Ovary (tissue), 9 donors: ENCODE data around the gene MYMK. TPM values are rescaled to one million over a fixed set of nuclear protein-coding genes. Genes with fewer than 3 reads are reported as not detected.

ENCODE experiments used
- DNase-seq, 5 donors: peaks; one replicate each; pipeline ENCODE4 v3.0.0-alpha.2; 2019 to 2020
- H3K27ac ChIP-seq, 2 donors: fragments of 200-600 bp; one replicate each; pipeline versions ENCODE4 v1.5.1 to v1.8.0; 2019 to 2022
- H3K27me3 ChIP-seq: fragments of 200-600 bp; one replicate; pipeline ENCODE4 v1.8.0; 2022
- H3K36me3 ChIP-seq: fragments of 200-600 bp; sonication (generic); one replicate; pipeline ENCODE4 v1.5.1; 2019
- H3K4me1 ChIP-seq: one replicate; pipeline ENCODE4 v1.8.1; 2013; ENCODE audit warnings: mild to moderate bottlenecking, moderate library complexity; ENCODE audit not compliant: insufficient read depth
- H3K4me3 ChIP-seq: fragments of 200-600 bp; sonication (generic); one replicate; pipeline ENCODE4 v1.5.1; 2017
- H3K9me3 ChIP-seq, 2 donors: fragments of 200-600 bp in 1 of 2; sonication (generic) in 1 of 2; one replicate each; pipeline versions ENCODE4 v1.5.1 to v1.8.1; 2013 to 2019; ENCODE audit warnings: mild to moderate bottlenecking in 1 of 2, moderate library complexity in 1 of 2
- CTCF ChIP-seq, 3 donors: fragments of 450-650 bp in 2 of 3; fragments of 200-600 bp in 1 of 3; IDR thresholded peaks; one replicate each; pipeline versions ENCODE4 v1.5.1 to v1.8.0; 2016 to 2022; ENCODE audit warnings: antibody characterized with exemption in 3 of 3, mild to moderate bottlenecking in 1 of 3
- EP300 ChIP-seq: sonication (generic); formaldehyde crosslinking; IDR thresholded peaks from one replicate; pipeline ENCODE4 v1.6.1; 2017; ENCODE audit warnings: antibody characterized with exemption
- POLR2A ChIP-seq: fragments of 450-650 bp; IDR thresholded peaks from one replicate; pipeline ENCODE4 v1.6.1; 2017; ENCODE audit warnings: antibody characterized with exemption, mild to moderate bottlenecking, moderate library complexity
- WGBS, 3 donors: extraction: QIAGEN DNeasy Blood & Tissue Kit in 1 of 3; methylation state at CpG; one replicate each; pipeline versions ENCODE4 v1.1.5 to v1.1.7; 2013 to 2017; 5-methylcytosine and 5-hydroxymethylcytosine counted together
- intact Hi-C, 4 donors: fragments of 100-400 bp; cut with DNase I; formaldehyde crosslinking; loops; one replicate each; pipeline versions ENCODE4 v1.11.0 to v1.15.1; 2022 to 2023
- polyA plus RNA-seq, 2 donors: library from polyadenylated mRNA; stranded (reverse); fragments of 200-250 nt in 1 of 2; fragments of 350-450 nt in 1 of 2; fragmentation: Illumina TruSeq in 1 of 2; extraction: RNeasy Lipid Tissue Mini Kit (QIAGEN cat#74804) in 1 of 2; gene quantifications; one replicate each; pipeline ENCODE4 v1.2.3, GENCODE V29; 2013 to 2014
- total RNA-seq, 7 donors: library from RNA; depleted of rRNA in 2 of 7; stranded (reverse); fragments of >200 nt in 2 of 7; fragmentation: NEBNext Ultra II Directional in 3 of 7; extraction: Animal tissue kit (Norgen Biotek cat#: 25700) in 3 of 7; gene quantifications; one replicate each; pipeline versions ENCODE4 v1.1.0 to v1.2.4, GENCODE V29; 2016 to 2023
- donor health status: DM: no; HTN: no; CAD: no; lungs with moderate emphysema.
- donor health status: DM: no; HTN: no; CAD: no.
- donor health status: Bipolar disorder and iron deficiency.
- donor health status: DM: yes; HTN: yes; CAD: no.
- donor health status: DM: no; HTN: no; CAD: no.
- donor health status: DM: yes; HTN: yes; CAD: no.

MYMK gene
- total and polyA plus RNA-seq, 9 donors = not detected

DNA sequence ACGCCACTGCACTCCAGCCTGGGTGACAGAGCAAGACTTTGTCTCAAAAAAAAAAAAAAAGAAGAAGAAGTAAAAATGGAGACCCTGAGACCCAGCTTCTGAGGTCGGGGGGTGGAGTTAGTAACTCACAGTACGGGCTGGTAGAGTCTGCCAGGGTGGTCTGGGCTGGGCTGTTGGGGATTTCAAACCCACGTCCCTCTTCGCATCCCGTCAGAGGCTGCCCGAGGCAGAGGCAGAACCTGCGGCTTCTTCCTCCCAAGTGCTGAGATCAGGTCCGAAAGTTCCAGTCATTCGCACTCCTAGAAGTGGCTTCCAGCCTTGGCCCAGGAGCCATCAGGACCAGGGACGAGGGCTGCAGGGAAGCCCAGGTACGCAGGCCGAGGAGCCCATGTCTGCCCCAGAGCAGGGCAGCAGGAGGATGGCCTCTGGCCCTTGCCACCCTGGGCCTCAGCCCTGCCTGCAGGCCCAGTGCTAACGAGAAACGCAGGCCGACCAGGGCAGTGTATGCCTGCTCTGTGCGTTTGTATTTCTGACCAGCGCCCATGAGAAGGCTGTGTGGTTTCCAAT, 36.0 kb downstream of the MYMK start:
- no peaks in the 10 kb centered on the region for H3K27me3 ChIP-seq
- intact Hi-C loops = loop anchor here (5.0 to 10.0 kb wide), 5 partner anchors 81 to 306 kb away; no protein-coding TSS in a partner anchor
- 86 to 95% (median 94%) methylated on average over 18 of the region's 18 CpGs for WGBS, 3 donors
- TF ChIP-seq EP300 (no peak), CTCF (IDR thresholded peaks at IDR 0.05) (no peak), POLR2A (no peak)
- H3K9me3 ChIP-seq = no peaks in the 10 kb centered on the region
- DNase-seq = no peak
- H3K4me1 ChIP-seq = peaks cover 13% of the 10 kb centered on the region
- H3K36me3 ChIP-seq = no peaks in the 10 kb centered on the region
- H3K4me3 ChIP-seq = no peak overlapping the region
- no peak overlapping the region for H3K27ac ChIP-seq

DNA sequence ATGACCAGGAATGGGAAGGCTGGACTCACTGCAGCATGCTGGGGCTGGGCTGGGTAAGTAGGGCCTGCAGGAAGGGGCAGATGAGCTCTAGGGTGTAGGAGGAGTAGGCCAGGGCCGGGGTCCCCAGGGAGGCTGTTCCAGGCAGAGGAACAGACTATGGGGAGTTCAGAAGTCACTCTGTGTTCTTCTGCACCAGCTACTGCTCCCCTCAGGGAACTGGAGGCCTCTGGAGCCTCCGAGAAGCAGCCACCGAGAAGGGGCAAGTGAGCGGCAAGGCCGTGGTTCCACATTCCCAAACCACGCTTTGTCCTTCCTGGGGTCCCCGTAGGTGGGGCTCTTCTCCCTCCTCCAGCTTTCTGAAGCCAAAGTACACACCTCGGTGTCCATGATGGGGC, 37.4 kb downstream of the MYMK start:
- intact Hi-C loops = loop anchor here (5.0 to 10.0 kb wide), 5 partner anchors 80 to 305 kb away; no protein-coding TSS in a partner anchor
- DNase-seq = no peak

GRCh38 chr9:133485531-133486260, 39.1 kb downstream of the MYMK start:
- no peak overlapping the region for H3K4me3 ChIP-seq
- H3K4me1 ChIP-seq = no peaks in the 10 kb centered on the region
- TF ChIP-seq EP300 (no peak), POLR2A (no peak), CTCF (IDR thresholded peaks at IDR 0.05) (no peak)
- H3K27ac ChIP-seq = no peak overlapping the region
- H3K36me3 ChIP-seq = no peaks in the 10 kb centered on the region
- WGBS, 3 donors = 50 to 71% (median 57%) methylated on average over 21 to 25 of the region's 25 CpGs
- intact Hi-C loops = loop anchor here (5.0 to 10.0 kb wide), 5 partner anchors 78 to 303 kb away; no protein-coding TSS in a partner anchor
- peak in 1 of 5 donors; percentile 32 for DNase-seq
- no peaks in the 10 kb centered on the region for H3K9me3 ChIP-seq
- H3K27me3 ChIP-seq = no peaks in the 10 kb centered on the region

More for the DNA sequence above, 37.4 kb downstream of the MYMK start:
- TF ChIP-seq POLR2A = no peak
- TF ChIP-seq EP300 = no peak
- no peak for TF ChIP-seq CTCF (IDR thresholded peaks at IDR 0.05)
- Histone ChIP-seq H3K36me3 (no peaks in the 10 kb centered on the region), H3K4me1 (peaks cover 7% of the 10 kb centered on the region), H3K27me3 (no peaks in the 10 kb centered on the region), H3K4me3 (no peak overlapping the region), H3K27ac (no peak overlapping the region), H3K9me3 (no peaks in the 10 kb centered on the region)
- WGBS, 3 donors = 82 to 83% (median 82%) methylated on average over 8 of the region's 8 CpGs

DNA sequence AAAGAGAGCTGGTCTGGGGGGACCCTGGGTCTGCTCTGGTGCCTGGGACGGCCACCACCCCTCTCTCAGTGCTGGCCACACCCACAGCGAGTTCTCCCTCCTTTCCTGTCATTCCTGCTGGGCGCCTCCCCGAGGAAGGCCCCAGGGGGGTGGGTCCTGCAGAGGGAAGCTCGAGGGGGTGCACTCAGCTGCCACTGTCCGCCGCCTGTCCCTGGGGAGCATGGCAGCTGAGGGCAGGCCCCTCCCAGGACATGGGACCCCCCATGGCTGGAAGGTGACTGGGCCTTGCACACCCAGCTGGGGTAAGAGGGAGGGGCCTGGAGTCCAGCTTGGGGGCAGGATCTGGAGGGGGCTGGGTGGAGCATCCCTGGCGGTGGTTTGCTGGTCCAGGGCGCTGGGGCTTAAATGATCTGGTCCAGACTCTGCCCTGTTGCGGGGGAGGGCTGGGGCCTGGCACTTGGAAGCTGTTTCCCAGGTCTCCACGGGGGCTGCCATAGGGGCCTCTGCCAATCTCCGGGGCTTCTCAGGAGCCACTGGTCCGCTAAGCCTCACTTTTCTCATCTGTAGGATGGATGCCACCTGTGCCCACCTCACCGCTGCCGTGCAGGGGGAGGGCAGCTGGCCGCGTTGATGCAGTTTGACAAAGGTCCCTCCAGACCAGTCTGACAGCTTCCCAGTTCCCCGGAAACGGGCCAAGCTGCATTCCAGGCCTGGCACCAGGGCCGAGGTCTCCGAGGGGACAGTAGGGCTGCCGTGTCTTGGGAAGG, 39.9 kb downstream of the MYMK start:
- Histone ChIP-seq H3K4me3 (no peak overlapping the region), H3K36me3 (no peaks in the 10 kb centered on the region), H3K27me3 (no peaks in the 10 kb centered on the region), H3K4me1 (no peaks in the 10 kb centered on the region), H3K27ac (no peak overlapping the region), H3K9me3 (no peaks in the 10 kb centered on the region)
- no peak for DNase-seq
- WGBS, 3 donors = 55 to 67% (median 57%) methylated on average over 18 to 22 of the region's 22 CpGs
- intact Hi-C loops = loop anchor here (5.0 to 10.0 kb wide), 5 partner anchors 78 to 303 kb away; no protein-coding TSS in a partner anchor
- TF ChIP-seq CTCF (IDR thresholded peaks at IDR 0.05) = no peak
- TF ChIP-seq EP300 = no peak
- TF ChIP-seq POLR2A = no peak
